Jurkat, Clone E6-1 (cell line): Measurements from ENCODE around the gene ADCK2.
A peak's percentile ranks its signal among the peaks of the same experiment; 100 is the strongest.
"Not testable (repeated sequence)": the region's sequence is repeated elsewhere in the genome, so short reads cannot be mapped to it uniquely, and the experiment has no call there.

Source experiments
- DNase-seq: peaks from one replicate; pipeline ENCODE4 v3.0.0-alpha.2; 2011; ENCODE audit warnings: low read depth, low spot score
- H3K4me3 ChIP-seq: 2 replicates; pipeline ENCODE4 v1.5.1; 2011; ENCODE audit warnings: mild to moderate bottlenecking, low read length, control low read depth, moderate library complexity

Gene ADCK2

GRCh38 chr7:140686921-140687320 lies 14.2 kb downstream of the ADCK2 start:
- no peak overlapping the region for H3K4me3 ChIP-seq
- no peak for DNase-seq

- DNase-seq, result no peak
- no peak overlapping the region for H3K4me3 ChIP-seq
Observed at GRCh38 chr7:140688341-140688740, 15.6 kb downstream of the ADCK2 start.

- no peak overlapping the region for H3K4me3 ChIP-seq
- DNase-seq, result no peak
Observed at GRCh38 chr7:140689199-140690152, 16.7 kb downstream of the ADCK2 start.

- no peak overlapping the region for H3K4me3 ChIP-seq
- DNase-seq, result no peak
Observed at GRCh38 chr7:140691376-140692045, 18.8 kb downstream of the ADCK2 start.

GRCh38 chr7:140693849-140694248 lies 21.1 kb downstream of the ADCK2 start:
- DNase-seq, H3K4me3 ChIP-seq: not testable (repeated sequence)

GRCh38 chr7:140694592-140694991 lies 21.8 kb downstream of the ADCK2 start:
- no peak for DNase-seq

GRCh38 chr7:140695381-140695780 lies 22.6 kb downstream of the ADCK2 start:
- no peak for DNase-seq
- H3K4me3 ChIP-seq, result no peak overlapping the region

More at GRCh38 chr7:140694592-140694991, 21.8 kb downstream of the ADCK2 start:
- no peak overlapping the region for H3K4me3 ChIP-seq

GRCh38 chr7:140696024-140696679 lies 23.4 kb downstream of the ADCK2 start:
- peak overlapping the region; percentile 81 for H3K4me3 ChIP-seq
- DNase-seq, result peak; percentile 80

GRCh38 chr7:140696680-140697446 lies 24.1 kb downstream of the ADCK2 start, which contains the start of gene NDUFB2:
TSS of gene NDUFB2 (plus strand) at chr7:140696708. CDS start at chr7:140696745, 37 bp downstream.
- DNase-seq, result peak; percentile 59
- peak within 1 kb of the TSS; percentile 81 for H3K4me3 ChIP-seq

GRCh38 chr7:140697447-140698143 lies 24.9 kb downstream of the ADCK2 start:
- peak overlapping the region; percentile 81 for H3K4me3 ChIP-seq
- no peak for DNase-seq

- no peak for DNase-seq
- H3K4me3 ChIP-seq, result no peak overlapping the region
Observed at GRCh38 chr7:140698477-140698876, 25.7 kb downstream of the ADCK2 start.

GRCh38 chr7:140702774-140703173 lies 30.0 kb downstream of the ADCK2 start:
- no peak overlapping the region for H3K4me3 ChIP-seq
- DNase-seq, result no peak

GRCh38 chr7:140704205-140704604 lies 31.5 kb downstream of the ADCK2 start:
- H3K4me3 ChIP-seq, result no peak overlapping the region
- DNase-seq, result no peak

GRCh38 chr7:140707132-140707531 lies 34.4 kb downstream of the ADCK2 start:
- no peak for DNase-seq
- H3K4me3 ChIP-seq, result no peak overlapping the region

- H3K4me3 ChIP-seq, DNase-seq: not testable (repeated sequence)
Observed at GRCh38 chr7:140708764-140709163, 36.0 kb downstream of the ADCK2 start.

GRCh38 chr7:140712392-140712791 lies 39.6 kb downstream of the ADCK2 start:
- H3K4me3 ChIP-seq, DNase-seq: not testable (repeated sequence)

- DNase-seq, result no peak
- H3K4me3 ChIP-seq, result no peak overlapping the region
Observed at GRCh38 chr7:140714331-140715040, 41.7 kb downstream of the ADCK2 start.

GRCh38 chr7:140719721-140720120 lies 47.0 kb downstream of the ADCK2 start:
- H3K4me3 ChIP-seq, result no peak overlapping the region
- DNase-seq, result no peak
